ENCODE results near the gene NR1D2. TPM values are rescaled to one million over a fixed set of nuclear protein-coding genes. Genes with fewer than 3 reads are reported as not detected.
A peak's percentile ranks its signal among the peaks of the same experiment; 100 is the strongest.

The NR1D2 gene
- total RNA-seq, 2 experiments from 2014 or later, result 3.6 to 4.0 TPM

DNA sequence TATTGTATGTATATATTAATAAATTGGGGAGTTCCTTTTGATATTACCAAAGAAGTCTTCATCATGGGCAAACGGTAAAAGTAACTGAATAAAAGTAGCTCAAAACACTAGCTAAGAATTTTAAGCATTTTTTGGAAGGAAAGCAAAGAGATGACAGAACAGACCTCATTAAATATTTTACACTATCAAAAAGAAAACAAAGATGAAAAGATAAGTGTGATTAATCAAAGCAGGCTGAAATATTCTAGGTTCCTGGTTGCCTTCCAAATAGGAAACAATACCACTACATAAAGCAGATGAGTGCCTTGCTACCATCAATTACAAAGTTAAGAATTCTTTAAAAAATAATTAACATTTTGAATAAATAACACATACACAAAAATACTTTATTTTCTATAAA lies 31.9 kb upstream of the NR1D2 start:
- DNase-seq, result no peak
- Mint-ChIP-seq H3K27ac (no peak overlapping the region), H3K27me3 (peaks cover 2% of the 10 kb centered on the region), H3K4me3 (no peak overlapping the region), H3K9me3 (no peaks in the 10 kb centered on the region), H3K36me3 (ENCODE audit: low read depth) (peaks cover 18% of the 10 kb centered on the region), H3K4me1 (ENCODE audit: low read depth) (peaks cover 18% of the 10 kb centered on the region)
- TF ChIP-seq, protein P1, sequence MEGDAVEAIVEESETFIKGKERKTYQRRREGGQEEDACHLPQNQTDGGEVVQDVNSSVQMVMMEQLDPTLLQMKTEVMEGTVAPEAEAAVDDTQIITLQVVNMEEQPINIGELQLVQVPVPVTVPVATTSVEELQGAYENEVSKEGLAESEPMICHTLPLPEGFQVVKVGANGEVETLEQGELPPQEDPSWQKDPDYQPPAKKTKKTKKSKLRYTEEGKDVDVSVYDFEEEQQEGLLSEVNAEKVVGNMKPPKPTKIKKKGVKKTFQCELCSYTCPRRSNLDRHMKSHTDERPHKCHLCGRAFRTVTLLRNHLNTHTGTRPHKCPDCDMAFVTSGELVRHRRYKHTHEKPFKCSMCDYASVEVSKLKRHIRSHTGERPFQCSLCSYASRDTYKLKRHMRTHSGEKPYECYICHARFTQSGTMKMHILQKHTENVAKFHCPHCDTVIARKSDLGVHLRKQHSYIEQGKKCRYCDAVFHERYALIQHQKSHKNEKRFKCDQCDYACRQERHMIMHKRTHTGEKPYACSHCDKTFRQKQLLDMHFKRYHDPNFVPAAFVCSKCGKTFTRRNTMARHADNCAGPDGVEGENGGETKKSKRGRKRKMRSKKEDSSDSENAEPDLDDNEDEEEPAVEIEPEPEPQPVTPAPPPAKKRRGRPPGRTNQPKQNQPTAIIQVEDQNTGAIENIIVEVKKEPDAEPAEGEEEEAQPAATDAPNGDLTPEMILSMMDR (IDR thresholded peaks at IDR 0.05), result no peak
- POLR2A ChIA-PET, result no interaction called here
- CTCF ChIA-PET, result no interaction called here
- intact Hi-C loops (cut with micrococcal nuclease), result loop anchor here (10.0 kb wide), 1 partner anchor 108 kb away; the partner anchor contains the start of gene UBE2E1
- ATAC-seq, result no peak

GRCh38 chr3:23913873-23914743 lies 31.0 kb upstream of the NR1D2 start:
- Mint-ChIP-seq H3K27ac (no peak overlapping the region), H3K4me1 (ENCODE audit: low read depth) (peaks cover 26% of the 10 kb centered on the region), H3K27me3 (peaks cover 2% of the 10 kb centered on the region), H3K9me3 (no peaks in the 10 kb centered on the region), H3K4me3 (no peak overlapping the region), H3K36me3 (ENCODE audit: low read depth) (peaks cover 27% of the 10 kb centered on the region)
- DNase-seq (no peak), ATAC-seq (no peak)
- ChIA-PET POLR2A (interaction anchor here (1.5 kb wide), 1 partner anchor 9 kb away, joined by 3 read pairs; no protein-coding TSS in a partner anchor), CTCF (no interaction called here)
- TF ChIP-seq, protein P1 (IDR thresholded peaks at IDR 0.05), result no peak
- intact Hi-C loops (cut with micrococcal nuclease), result loop anchor here (10.0 kb wide), 1 partner anchor 109 kb away; the partner anchor contains the start of gene UBE2E1

DNA sequence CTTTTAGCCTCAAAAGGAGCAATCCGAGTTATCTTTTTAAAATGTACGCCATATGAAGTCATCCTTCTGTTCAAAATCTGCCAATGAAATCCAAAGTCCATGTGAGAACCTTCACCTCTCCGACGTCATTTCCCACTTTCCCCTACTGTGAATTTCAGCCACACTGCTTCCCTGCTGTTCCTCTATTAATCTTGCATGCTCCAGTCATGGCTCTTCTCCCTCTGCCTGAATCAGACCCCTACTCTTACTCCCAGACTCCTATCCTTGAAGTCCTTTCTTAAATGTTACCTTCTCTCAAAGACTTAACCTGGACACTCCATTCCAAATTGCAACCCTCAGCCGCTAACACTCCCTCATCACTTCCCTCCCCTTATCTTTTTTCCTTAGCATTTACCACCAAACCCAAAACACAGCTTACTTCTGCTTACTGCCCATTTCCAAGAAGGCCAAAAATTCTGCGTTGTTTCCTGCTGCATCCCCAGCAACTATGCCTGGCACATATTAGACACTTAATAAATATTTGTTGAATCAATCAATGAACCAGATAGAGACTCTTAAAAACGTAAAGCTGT lies 29.5 kb upstream of the NR1D2 start:
- TF ChIP-seq, protein P1 (IDR thresholded peaks at IDR 0.05), result no peak
- POLR2A ChIA-PET, result interaction anchor here (0.6 to 5.0 kb wide), 16 partner anchors 7 to 107 kb away, joined by 3 to 60 read pairs (median 10); partner anchors contain the start of genes NR1D2 and UBE2E1
- CTCF ChIA-PET, result interaction anchor here (0.7 to 1.2 kb wide), 3 partner anchors 10 to 18 kb away, joined by 3 read pairs; no protein-coding TSS in a partner anchor
- Mint-ChIP-seq H3K27me3 (peaks cover 2% of the 10 kb centered on the region), H3K27ac (peak overlapping the region; percentile 99), H3K4me3 (peak overlapping the region; percentile 99), H3K9me3 (no peaks in the 10 kb centered on the region), H3K36me3 (ENCODE audit: low read depth) (peaks cover 38% of the 10 kb centered on the region), H3K4me1 (ENCODE audit: low read depth) (peaks cover 38% of the 10 kb centered on the region)
- intact Hi-C loops (cut with micrococcal nuclease), result loop anchor here (2.0 to 10.0 kb wide), 2 partner anchors 29 to 111 kb away; partner anchors contain the start of genes NR1D2 and UBE2E1
- ATAC-seq (no peak), DNase-seq (no peak)

GRCh38 chr3:23916152-23916885 lies 28.8 kb upstream of the NR1D2 start:
- intact Hi-C loops (cut with micrococcal nuclease), result loop anchor here (2.0 to 10.0 kb wide), 2 partner anchors 28 to 112 kb away; partner anchors contain the start of genes NR1D2 and UBE2E1
- peaks cover 44% of the 10 kb centered on the region for H3K36me3 Mint-ChIP-seq (ENCODE audit: low read depth)
- DNase-seq (no peak), ATAC-seq (peak; percentile 34)
- TF ChIP-seq, protein P1 (IDR thresholded peaks at IDR 0.05), result no peak
- H3K27me3 Mint-ChIP-seq, result peaks cover 2% of the 10 kb centered on the region
- ChIA-PET POLR2A (interaction anchor here (0.6 to 5.0 kb wide), 39 partner anchors 8 to 713 kb away, joined by 3 to 60 read pairs (median 4); partner anchors contain the start of genes NR1D2, UBE2E1 and UBE2E2), CTCF (interaction anchor here (0.7 to 1.2 kb wide), 4 partner anchors 9 to 28 kb away, joined by 3 read pairs; no protein-coding TSS in a partner anchor)
- H3K4me3 Mint-ChIP-seq, result peak overlapping the region; percentile 99
- no peaks in the 10 kb centered on the region for H3K9me3 Mint-ChIP-seq
- H3K27ac Mint-ChIP-seq, result peak overlapping the region; percentile 99
- peaks cover 38% of the 10 kb centered on the region for H3K4me1 Mint-ChIP-seq (ENCODE audit: low read depth)

All from activated CD8-positive, alpha-beta T cell treated with anti-CD3 and anti-CD28 coated beads for 36 hours (primary cell).